GM12878 (cell line): Measurements from ENCODE around the gene FANCD2. TPM values are rescaled to one million over a fixed set of nuclear protein-coding genes. Genes with fewer than 3 reads are reported as not detected.

Source experiments
- CBFB ChIP-seq: IDR thresholded peaks from 2 replicates; pipeline ENCODE4 v1.6.1; 2016; ENCODE audit warnings: antibody characterized with exemption, low read depth
- CEBPB ChIP-seq, 2 experiments: fragments of 150-350 bp in 1 of 2; IDR thresholded peaks; 2 replicates each; pipeline ENCODE4 v1.6.1; 2012 to 2014; ENCODE audit warnings: low read depth in 2 of 2, low read length in 2 of 2, borderline replicate concordance in 1 of 2, inconsistent platforms in 1 of 2
- CHD2 ChIP-seq: IDR thresholded peaks from 2 replicates; pipeline ENCODE4 v1.6.1; 2011; ENCODE audit warnings: low read depth, low read length, improper control_type of control experiment, borderline replicate concordance
- CREB1 ChIP-seq: IDR thresholded peaks from 2 replicates; pipeline ENCODE4 v1.6.1; 2012; ENCODE audit warnings: low read depth, mild to moderate bottlenecking, inconsistent platforms
- EGR1 ChIP-seq, 2 experiments: IDR thresholded peaks; 1 replicate in 1 of 2; 2 replicates in 1 of 2; pipeline ENCODE4 v1.6.1; 2011 to 2012; ENCODE audit warnings: low read depth in 2 of 2, low read length in 2 of 2, borderline replicate concordance in 1 of 2, mild to moderate bottlenecking in 1 of 2, moderate library complexity in 1 of 2
- EP300 ChIP-seq, 2 experiments: fragments of 150-350 bp in 1 of 2; IDR thresholded peaks; 2 replicates each; pipeline ENCODE4 v1.6.1; 2011 to 2012; ENCODE audit warnings: low read depth in 2 of 2, low read length in 2 of 2, borderline replicate concordance in 1 of 2, improper control_type of control experiment in 1 of 2, inconsistent platforms in 1 of 2; ENCODE audit not compliant: control insufficient read depth in 1 of 2
- EZH2 ChIP-seq: IDR thresholded peaks from 2 replicates; pipeline ENCODE4 v1.6.1; 2012; ENCODE audit warnings: low read depth, mild to moderate bottlenecking, control low read depth, inconsistent platforms, low read length, borderline replicate concordance; ENCODE audit not compliant: control insufficient read depth
- FOXK2 ChIP-seq: fragments of 450-650 bp; IDR thresholded peaks from 2 replicates; pipeline ENCODE4 v1.6.1; 2017; ENCODE audit warnings: mild to moderate bottlenecking, moderate library complexity
- HDAC6 ChIP-seq: fragments of 200-600 bp; sonication (generic); IDR thresholded peaks from one replicate; pipeline ENCODE4 v1.8.0; 2017; ENCODE audit warnings: antibody characterized with exemption; ENCODE audit not compliant: unreplicated experiment
- HDGF ChIP-seq: fragments of 450-650 bp; IDR thresholded peaks from 2 replicates; pipeline ENCODE4 v1.6.1; 2016; ENCODE audit warnings: antibody characterized with exemption
- HSF1 ChIP-seq: fragments of 150-350 bp; IDR thresholded peaks from 2 replicates; pipeline ENCODE4 v1.6.1; 2014; ENCODE audit warnings: mild to moderate bottlenecking, low read depth, low read length
- MAX ChIP-seq: IDR thresholded peaks from 2 replicates; pipeline ENCODE4 v1.6.1; 2012; ENCODE audit warnings: low read depth, low read length, improper control_type of control experiment
- MEF2A ChIP-seq: IDR thresholded peaks from 2 replicates; pipeline ENCODE4 v1.6.1; 2011; ENCODE audit warnings: low read depth, mild to moderate bottlenecking, low read length, moderate library complexity; ENCODE audit not compliant: insufficient read depth
- MTA2 ChIP-seq: fragments of 450-650 bp; IDR thresholded peaks from 2 replicates; pipeline ENCODE4 v1.6.1; 2016; ENCODE audit warnings: low read depth, mild to moderate bottlenecking, moderate library complexity
- MXI1 ChIP-seq: fragments of 150-350 bp; IDR thresholded peaks from 2 replicates; pipeline ENCODE4 v1.6.1; 2011; ENCODE audit warnings: low read depth, mild to moderate bottlenecking, inconsistent platforms, low read length, improper control_type of control experiment
- NFIC ChIP-seq: IDR thresholded peaks from 2 replicates; pipeline ENCODE4 v1.6.1; 2012; ENCODE audit warnings: low read depth, mild to moderate bottlenecking, inconsistent platforms, low read length, moderate library complexity
- PAX5 ChIP-seq: IDR thresholded peaks from 2 replicates; pipeline ENCODE4 v1.6.1; 2011; ENCODE audit warnings: low read depth, low read length, borderline replicate concordance
- PAX8 ChIP-seq: fragments of 450-650 bp; IDR thresholded peaks from 2 replicates; pipeline ENCODE4 v1.6.1; 2017; ENCODE audit warnings: mild to moderate bottlenecking, moderate library complexity
- SMAD5 ChIP-seq: IDR thresholded peaks from 2 replicates; pipeline ENCODE4 v1.6.1; 2016; ENCODE audit warnings: antibody characterized with exemption, low read depth
- SPI1 ChIP-seq: IDR thresholded peaks from 2 replicates; pipeline ENCODE4 v1.6.1; 2011; ENCODE audit warnings: low read depth, mild to moderate bottlenecking, low read length, moderate library complexity, borderline replicate concordance; ENCODE audit not compliant: insufficient read depth
- STAT1 ChIP-seq: fragments of 450-650 bp; conservative IDR thresholded peaks from 2 replicates; pipeline ENCODE4 v1.6.1; 2014; ENCODE audit warnings: antibody characterized with exemption, mild to moderate bottlenecking
- STAT3 ChIP-seq: IDR thresholded peaks from 2 replicates; pipeline ENCODE4 v1.6.1; 2011; ENCODE audit warnings: low read depth, low read length, improper control_type of control experiment
- TBL1XR1 ChIP-seq: IDR thresholded peaks from 2 replicates; pipeline ENCODE4 v1.6.1; 2012; ENCODE audit warnings: low read depth, low read length, improper control_type of control experiment
- ZBED1 ChIP-seq: IDR thresholded peaks from 2 replicates; pipeline ENCODE4 v1.6.1; 2016; ENCODE audit warnings: borderline replicate concordance
- polyA plus RNA-seq, 11 experiments: library from polyadenylated mRNA; depleted of rRNA in 4 of 11; unstranded in 6 of 11; stranded (reverse) in 5 of 11; fragments of >200 nt; fragmentation: Nextera tagmentation in 4 of 11; fragmentation: Illumina TruSeq in 1 of 11; extraction: Ambion mirVana in 4 of 11; extraction: Trizol in 1 of 11; gene quantifications; 1 replicate in 1 of 11; 2 replicates in 10 of 11; pipeline versions ENCODE4 v1.2.1 to v1.2.3, GENCODE V29; 2011 to 2016; ENCODE audit warnings: inconsistent platforms in 2 of 11, missing spikeins in 2 of 11, low read depth in 1 of 11
- total RNA-seq, 4 experiments: library from RNA; depleted of rRNA in 3 of 4; stranded (reverse); fragments of >200 nt in 3 of 4; fragmentation: Illumina TruSeq in 1 of 4; extraction: Trizol in 1 of 4; gene quantifications; 2 replicates each; pipeline versions ENCODE4 v1.2.1 to v1.2.3, GENCODE V29; 2013 to 2021
- TF ChIP-seq, protein P1 (sequence below): fragments of 450-650 bp; formaldehyde crosslinking; IDR thresholded peaks from 2 replicates; pipeline ENCODE4 v1.4.0; 2020; ENCODE audit warnings: mild to moderate bottlenecking, moderate library complexity

The FANCD2 gene
- total and polyA plus RNA-seq, 10 of the 15 experiments (the other 5 are each of a cell fraction or from before 2014, with no cell fraction given): 37.9 to 72.8 (median 56.2) TPM

- TF ChIP-seq HDGF (no peak), MAX (peak; percentile 86), SMAD5 (no peak; the same call in 1 of the 2 replicates), MTA2 (no peak), ZBED1 (0 out of 2 replicates have a peak, but pooled peaks have one; percentile 57), EP300 (IDR thresholded peaks at IDR 0.05; ENCODE audit: borderline replicate concordance in 1 of 2, control insufficient read depth in 1 of 2, low read depth in 2 of 2, low read length in 2 of 2) (peak in 1 of 2 experiments; percentile 28; a peak in 1 of 4 replicates), NFIC (no peak; the same call in 1 of the 2 replicates), EZH2 (no peak), TBL1XR1 (0 out of 2 replicates have a peak, but pooled peaks have one; percentile 27), PAX8 (no peak), MXI1 (peak; percentile 88), STAT1 (peak; percentile 70; the same call in 1 of the 2 replicates), PAX5 (0 out of 2 replicates have a peak, but pooled peaks have one; percentile 17), STAT3 (no peak), CBFB (peak; percentile 63), SPI1 (peak; percentile 54; the same call in 1 of the 2 replicates), CEBPB (IDR thresholded peaks at IDR 0.05; ENCODE audit: borderline replicate concordance in 1 of 2, low read depth in 2 of 2, low read length in 2 of 2) (no peak), EGR1 (IDR thresholded peaks at IDR 0.05; ENCODE audit: borderline replicate concordance in 1 of 2, low read depth in 2 of 2, low read length in 2 of 2) (peak in 1 of 2 experiments; percentile 26; a peak in 1 of 3 replicates), CREB1 (peak; percentile 100), HSF1 (no peak), CHD2 (peak; percentile 82), HDAC6 (no peak), MEF2A (peak; percentile 54; the same call in 1 of the 2 replicates), FOXK2 (peak; percentile 80)
- TF ChIP-seq, protein P1, sequence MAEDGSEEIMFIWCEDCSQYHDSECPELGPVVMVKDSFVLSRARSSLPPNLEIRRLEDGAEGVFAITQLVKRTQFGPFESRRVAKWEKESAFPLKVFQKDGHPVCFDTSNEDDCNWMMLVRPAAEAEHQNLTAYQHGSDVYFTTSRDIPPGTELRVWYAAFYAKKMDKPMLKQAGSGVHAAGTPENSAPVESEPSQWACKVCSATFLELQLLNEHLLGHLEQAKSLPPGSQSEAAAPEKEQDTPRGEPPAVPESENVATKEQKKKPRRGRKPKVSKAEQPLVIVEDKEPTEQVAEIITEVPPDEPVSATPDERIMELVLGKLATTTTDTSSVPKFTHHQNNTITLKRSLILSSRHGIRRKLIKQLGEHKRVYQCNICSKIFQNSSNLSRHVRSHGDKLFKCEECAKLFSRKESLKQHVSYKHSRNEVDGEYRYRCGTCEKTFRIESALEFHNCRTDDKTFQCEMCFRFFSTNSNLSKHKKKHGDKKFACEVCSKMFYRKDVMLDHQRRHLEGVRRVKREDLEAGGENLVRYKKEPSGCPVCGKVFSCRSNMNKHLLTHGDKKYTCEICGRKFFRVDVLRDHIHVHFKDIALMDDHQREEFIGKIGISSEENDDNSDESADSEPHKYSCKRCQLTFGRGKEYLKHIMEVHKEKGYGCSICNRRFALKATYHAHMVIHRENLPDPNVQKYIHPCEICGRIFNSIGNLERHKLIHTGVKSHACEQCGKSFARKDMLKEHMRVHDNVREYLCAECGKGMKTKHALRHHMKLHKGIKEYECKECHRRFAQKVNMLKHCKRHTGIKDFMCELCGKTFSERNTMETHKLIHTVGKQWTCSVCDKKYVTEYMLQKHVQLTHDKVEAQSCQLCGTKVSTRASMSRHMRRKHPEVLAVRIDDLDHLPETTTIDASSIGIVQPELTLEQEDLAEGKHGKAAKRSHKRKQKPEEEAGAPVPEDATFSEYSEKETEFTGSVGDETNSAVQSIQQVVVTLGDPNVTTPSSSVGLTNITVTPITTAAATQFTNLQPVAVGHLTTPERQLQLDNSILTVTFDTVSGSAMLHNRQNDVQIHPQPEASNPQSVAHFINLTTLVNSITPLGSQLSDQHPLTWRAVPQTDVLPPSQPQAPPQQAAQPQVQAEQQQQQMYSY (CRISPR knock-in tag): no peak
Measured at GRCh38 chr3:10026084-10026890, at the start of gene FANCD2 (continued).
